ENCODE data around the gene TBX1. TPM values are rescaled to one million over a fixed set of nuclear protein-coding genes. Genes with fewer than 3 reads are reported as not detected.

Gene TBX1
- polyA plus RNA-seq, 4 donors: 1.1 to 4.8 (median 1.3) TPM; not detected in 1

GRCh38 chr22:19744350-19745006 lies 16.1 kb upstream of the TBX1 start:
- FAIRE-seq (no peak), DNase-seq (no peak)
- Histone ChIP-seq H3K27ac (ENCODE audit: low read depth in 1 of 3, low read length in 2 of 3) (no peak overlapping the region), H3K9me3 (ENCODE audit: control insufficient read depth in 2 of 2, insufficient read depth in 1 of 2, low read depth in 1 of 2, low read length in 1 of 2) (no peaks in the 10 kb centered on the region), H3K4me3 (ENCODE audit: low read depth in 1 of 3, low read length in 3 of 3) (no peak overlapping the region), H3K36me3 (ENCODE audit: control insufficient read depth in 3 of 3, insufficient read depth in 2 of 3, low read depth in 1 of 3, low read length in 3 of 3) (no peaks in the 10 kb centered on the region), H3K4me1 (ENCODE audit: control insufficient read depth in 3 of 3, insufficient read depth in 2 of 3, low read depth in 1 of 3, low read length in 2 of 3) (no peaks in the 10 kb centered on the region), H3K27me3 (ENCODE audit: control insufficient read depth in 3 of 3, insufficient read depth in 3 of 3, low read length in 3 of 3) (peaks cover 0 to 18% (median 0%) of the 10 kb centered on the region in 3 donors)
- WGBS, 3 donors: 78 to 87% (median 81%) methylated on average over 13 of the region's 13 CpGs

- FAIRE-seq (no peak), DNase-seq (no peak)
- WGBS, 3 donors: 46 to 58% (median 57%) methylated on average over 23 to 24 of the region's 24 CpGs
- Histone ChIP-seq H3K4me3 (ENCODE audit: low read depth in 1 of 3, low read length in 3 of 3) (no peak overlapping the region), H3K36me3 (ENCODE audit: control insufficient read depth in 3 of 3, insufficient read depth in 2 of 3, low read depth in 1 of 3, low read length in 3 of 3) (no peaks in the 10 kb centered on the region), H3K9me3 (ENCODE audit: control insufficient read depth in 2 of 2, insufficient read depth in 1 of 2, low read depth in 1 of 2, low read length in 1 of 2) (no peaks in the 10 kb centered on the region), H3K27me3 (ENCODE audit: control insufficient read depth in 3 of 3, insufficient read depth in 3 of 3, low read length in 3 of 3) (peaks cover 0 to 26% (median 0%) of the 10 kb centered on the region in 3 donors), H3K4me1 (ENCODE audit: control insufficient read depth in 3 of 3, insufficient read depth in 2 of 3, low read depth in 1 of 3, low read length in 2 of 3) (no peaks in the 10 kb centered on the region), H3K27ac (ENCODE audit: low read depth in 1 of 3, low read length in 2 of 3) (no peak overlapping the region)
These were observed 15.2 kb upstream of the TBX1 start for GRCh38 chr22:19745155-19746101.

GRCh38 chr22:19746726-19747125 lies 13.9 kb upstream of the TBX1 start:
- Histone ChIP-seq H3K4me1 (ENCODE audit: control insufficient read depth in 3 of 3, insufficient read depth in 2 of 3, low read depth in 1 of 3, low read length in 2 of 3) (no peaks in the 10 kb centered on the region), H3K9me3 (ENCODE audit: control insufficient read depth in 2 of 2, insufficient read depth in 1 of 2, low read depth in 1 of 2, low read length in 1 of 2) (no peaks in the 10 kb centered on the region), H3K4me3 (ENCODE audit: low read depth in 1 of 3, low read length in 3 of 3) (no peak overlapping the region), H3K36me3 (ENCODE audit: control insufficient read depth in 3 of 3, insufficient read depth in 2 of 3, low read depth in 1 of 3, low read length in 3 of 3) (no peaks in the 10 kb centered on the region), H3K27me3 (ENCODE audit: control insufficient read depth in 3 of 3, insufficient read depth in 3 of 3, low read length in 3 of 3) (peaks cover 0 to 37% (median under 1%) of the 10 kb centered on the region in 3 donors), H3K27ac (ENCODE audit: low read depth in 1 of 3, low read length in 2 of 3) (no peak overlapping the region)
- no peak for FAIRE-seq
- no peak for DNase-seq
- WGBS, 3 donors: 87 to 90% (median 89%) methylated on average over 11 to 13 of the region's 13 CpGs

GRCh38 chr22:19747551-19747950 lies 13.0 kb upstream of the TBX1 start:
- no peak overlapping the region for H3K27ac ChIP-seq (ENCODE audit: low read depth in 1 of 3, low read length in 2 of 3)
- no peak overlapping the region for H3K4me3 ChIP-seq (ENCODE audit: low read depth in 1 of 3, low read length in 3 of 3)
- FAIRE-seq (no peak), DNase-seq (no peak)
- H3K9me3 ChIP-seq (ENCODE audit: control insufficient read depth in 2 of 2, insufficient read depth in 1 of 2, low read depth in 1 of 2, low read length in 1 of 2): no peaks in the 10 kb centered on the region
- no peaks in the 10 kb centered on the region for H3K36me3 ChIP-seq (ENCODE audit: control insufficient read depth in 3 of 3, insufficient read depth in 2 of 3, low read depth in 1 of 3, low read length in 3 of 3)
- peaks cover 0 to 45% (median 4%) of the 10 kb centered on the region in 3 donors for H3K27me3 ChIP-seq (ENCODE audit: control insufficient read depth in 3 of 3, insufficient read depth in 3 of 3, low read length in 3 of 3)
- H3K4me1 ChIP-seq (ENCODE audit: control insufficient read depth in 3 of 3, insufficient read depth in 2 of 3, low read depth in 1 of 3, low read length in 2 of 3): no peaks in the 10 kb centered on the region
- 67 to 78% (median 75%) methylated on average over 11 to 12 of the region's 12 CpGs for WGBS, 3 donors

- Histone ChIP-seq H3K27ac (ENCODE audit: low read depth in 1 of 3, low read length in 2 of 3) (no peak overlapping the region), H3K9me3 (ENCODE audit: control insufficient read depth in 2 of 2, insufficient read depth in 1 of 2, low read depth in 1 of 2, low read length in 1 of 2) (no peaks in the 10 kb centered on the region), H3K4me1 (ENCODE audit: control insufficient read depth in 3 of 3, insufficient read depth in 2 of 3, low read depth in 1 of 3, low read length in 2 of 3) (no peaks in the 10 kb centered on the region), H3K4me3 (ENCODE audit: low read depth in 1 of 3, low read length in 3 of 3) (no peak overlapping the region), H3K27me3 (ENCODE audit: control insufficient read depth in 3 of 3, insufficient read depth in 3 of 3, low read length in 3 of 3) (peaks cover 0 to 51% (median 4%) of the 10 kb centered on the region in 3 donors), H3K36me3 (ENCODE audit: control insufficient read depth in 3 of 3, insufficient read depth in 2 of 3, low read depth in 1 of 3, low read length in 3 of 3) (no peaks in the 10 kb centered on the region)
- WGBS, 3 donors: 49 to 74% (median 65%) methylated on average over 4 of the region's 4 CpGs
- DNase-seq (no peak), FAIRE-seq (no peak)
These were observed 12.4 kb upstream of the TBX1 start for GRCh38 chr22:19748139-19748538.

GRCh38 chr22:19748991-19749664 lies 11.4 kb upstream of the TBX1 start:
- Histone ChIP-seq H3K9me3 (ENCODE audit: control insufficient read depth in 2 of 2, insufficient read depth in 1 of 2, low read depth in 1 of 2, low read length in 1 of 2) (no peaks in the 10 kb centered on the region), H3K4me1 (ENCODE audit: control insufficient read depth in 3 of 3, insufficient read depth in 2 of 3, low read depth in 1 of 3, low read length in 2 of 3) (no peaks in the 10 kb centered on the region), H3K36me3 (ENCODE audit: control insufficient read depth in 3 of 3, insufficient read depth in 2 of 3, low read depth in 1 of 3, low read length in 3 of 3) (no peaks in the 10 kb centered on the region), H3K27me3 (ENCODE audit: control insufficient read depth in 3 of 3, insufficient read depth in 3 of 3, low read length in 3 of 3) (peaks cover under 1 to 61% (median 4%) of the 10 kb centered on the region in 3 donors), H3K27ac (ENCODE audit: low read depth in 1 of 3, low read length in 2 of 3) (no peak overlapping the region), H3K4me3 (ENCODE audit: low read depth in 1 of 3, low read length in 3 of 3) (no peak overlapping the region)
- DNase-seq (no peak), FAIRE-seq (no peak)
- WGBS, 3 donors: 39 to 70% (median 52%) methylated on average over 15 of the region's 15 CpGs

GRCh38 chr22:19749876-19750275 lies 10.7 kb upstream of the TBX1 start:
- WGBS, 3 donors: 57 to 81% (median 78%) methylated on average over 12 of the region's 12 CpGs
- no peaks in the 10 kb centered on the region for H3K9me3 ChIP-seq (ENCODE audit: control insufficient read depth in 2 of 2, insufficient read depth in 1 of 2, low read depth in 1 of 2, low read length in 1 of 2)
- FAIRE-seq: no peak
- no peak for DNase-seq
- H3K36me3 ChIP-seq (ENCODE audit: control insufficient read depth in 3 of 3, insufficient read depth in 2 of 3, low read depth in 1 of 3, low read length in 3 of 3): no peaks in the 10 kb centered on the region
- peaks cover 7 to 68% (median 7%) of the 10 kb centered on the region in 3 donors for H3K27me3 ChIP-seq (ENCODE audit: control insufficient read depth in 3 of 3, insufficient read depth in 3 of 3, low read length in 3 of 3)
- no peak overlapping the region for H3K27ac ChIP-seq (ENCODE audit: low read depth in 1 of 3, low read length in 2 of 3)
- no peaks in the 10 kb centered on the region for H3K4me1 ChIP-seq (ENCODE audit: control insufficient read depth in 3 of 3, insufficient read depth in 2 of 3, low read depth in 1 of 3, low read length in 2 of 3)
- no peak overlapping the region for H3K4me3 ChIP-seq (ENCODE audit: low read depth in 1 of 3, low read length in 3 of 3)
